GM19438 (cell line): ENCODE measurements around the gene TSHZ3.

Experiments used
- ATAC-seq: cut with Tn5 transposase; IDR thresholded peaks from one replicate; pipeline ENCODE4 v1.9.1; 2021; ENCODE audit warnings: low read depth; ENCODE audit not compliant: unreplicated experiment

Gene TSHZ3

DNA sequence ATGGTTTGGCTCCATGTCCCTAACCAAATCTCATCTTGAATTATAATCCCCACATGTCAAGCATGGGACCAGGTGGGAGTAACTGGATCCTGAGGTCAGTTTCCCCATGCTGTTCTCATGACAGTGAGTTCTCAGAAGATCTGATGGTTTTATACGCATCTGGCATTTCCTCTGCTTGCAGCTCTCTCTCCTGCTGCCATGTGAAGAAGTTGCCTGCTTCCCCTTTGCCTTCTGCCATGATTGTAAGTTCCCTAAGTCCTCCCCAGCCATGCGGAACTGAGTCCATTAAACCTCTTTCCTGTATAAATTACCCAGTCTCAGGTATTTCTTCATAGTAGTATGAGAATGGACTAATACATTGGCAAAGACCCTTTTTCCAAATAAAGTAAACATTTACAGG, 96.8 kb downstream of the TSHZ3 start:
- ATAC-seq: no peak

DNA sequence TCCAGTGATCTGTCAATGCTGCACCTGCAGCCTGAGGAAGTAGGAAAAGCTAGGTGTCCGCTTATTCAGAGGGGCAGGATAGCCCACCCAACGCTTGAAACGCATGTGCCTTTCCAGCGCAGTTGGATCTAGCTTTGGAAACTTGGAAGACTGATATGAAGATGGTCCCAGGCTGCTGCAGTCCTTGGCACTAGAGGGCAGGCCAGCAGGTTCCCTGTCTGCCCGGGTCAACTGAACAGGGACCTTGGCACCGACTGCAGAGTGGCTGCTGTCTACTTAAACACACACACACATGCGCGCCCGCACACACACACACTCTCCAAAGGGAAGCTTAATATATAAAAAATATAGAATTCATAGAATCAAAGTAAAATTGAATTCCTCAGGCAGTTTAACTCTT, 100.0 kb downstream of the TSHZ3 start:
- ATAC-seq: no peak

DNA sequence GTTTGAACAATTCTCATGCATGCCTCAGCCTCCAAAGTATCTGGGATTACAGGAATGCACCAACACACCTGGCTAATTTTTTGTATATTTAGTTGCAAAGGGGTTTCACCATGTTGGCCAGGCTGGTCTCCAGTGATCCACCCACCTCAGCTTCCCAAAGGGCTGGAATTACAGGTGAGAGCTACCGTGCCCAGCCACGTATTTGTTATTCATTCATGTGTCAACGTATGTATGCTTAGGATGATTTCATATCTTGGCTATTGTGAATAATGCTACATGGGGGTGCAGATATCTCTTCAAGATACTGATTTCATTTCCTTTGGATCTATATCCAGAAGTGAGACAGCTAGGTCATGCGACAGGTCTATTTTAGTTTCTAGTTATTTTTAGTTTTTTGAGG, 113.4 kb downstream of the TSHZ3 start:
- ATAC-seq: no peak

DNA sequence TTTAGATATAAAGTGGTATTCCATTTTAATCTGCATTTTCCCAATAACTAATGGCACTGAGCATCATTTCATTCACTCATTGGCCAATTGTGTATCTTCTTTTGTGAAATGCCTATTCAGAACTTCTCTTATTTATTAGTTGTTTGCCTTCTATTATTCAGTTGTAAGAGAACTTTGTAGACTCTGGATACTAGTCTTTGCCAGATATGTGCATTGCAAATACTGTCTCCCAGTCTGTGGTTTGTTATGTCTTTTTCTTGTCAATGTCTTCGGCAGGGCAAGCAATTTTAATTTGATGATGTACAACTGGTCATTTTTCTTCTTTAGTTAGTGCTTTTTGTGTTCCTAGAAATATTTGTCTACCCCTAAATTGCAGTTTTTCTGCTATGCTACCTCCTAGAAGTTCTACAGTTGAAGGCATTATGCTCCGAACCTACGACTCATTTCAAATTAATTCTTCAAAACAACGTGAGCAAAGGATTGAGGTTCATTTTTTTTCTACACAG, 115.9 kb downstream of the TSHZ3 start:
- ATAC-seq: no peak

DNA sequence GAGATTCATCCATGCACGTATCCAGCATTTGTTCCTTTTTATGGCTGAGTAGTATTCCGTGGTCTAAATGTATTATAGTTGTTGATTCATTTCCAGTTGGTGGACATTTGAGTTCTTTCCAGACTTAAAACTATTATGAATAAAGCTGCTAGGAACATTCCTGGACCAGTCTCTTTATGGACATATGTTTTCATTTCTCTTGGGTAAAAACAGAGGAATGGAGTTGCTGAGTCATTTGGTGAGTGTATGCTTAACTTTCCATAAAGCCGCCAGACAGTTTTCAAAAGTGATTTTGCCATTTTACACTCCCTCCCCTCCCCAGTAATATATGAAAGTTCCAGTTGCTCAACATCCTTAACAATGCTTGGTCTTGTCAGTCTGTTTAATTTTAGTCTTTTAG, 116.4 kb downstream of the TSHZ3 start:
- ATAC-seq: no peak

DNA sequence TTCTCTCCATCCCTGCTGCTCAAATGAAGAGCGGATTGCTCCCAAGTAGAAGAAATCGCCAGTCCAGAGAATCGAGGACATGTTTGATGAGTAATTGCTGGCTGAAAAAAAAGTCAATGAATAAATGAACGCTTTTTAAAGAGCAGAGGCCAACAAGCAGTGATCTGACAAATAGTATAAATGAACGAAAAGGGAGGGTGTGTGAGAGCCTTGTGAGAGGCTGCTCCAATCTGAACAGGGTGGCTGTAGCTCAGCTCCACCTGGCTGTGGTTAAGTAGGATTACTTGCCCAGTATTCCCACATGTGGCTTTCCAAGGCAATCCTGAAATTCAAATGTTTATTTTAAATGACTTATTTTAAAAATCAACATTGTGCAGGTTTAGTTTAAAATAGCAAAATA, 117.1 kb downstream of the TSHZ3 start:
- no peak for ATAC-seq

- ATAC-seq: no peak
Observed at GRCh38 chr19:31231237-31231636, 118.0 kb downstream of the TSHZ3 start.

- no peak for ATAC-seq
Observed at GRCh38 chr19:31226151-31226935, 122.9 kb downstream of the TSHZ3 start.
